GM21381 (cell line): ENCODE results near the gene CACFD1.

Source experiments
- ATAC-seq: cut with Tn5 transposase; IDR thresholded peaks from one replicate; pipeline ENCODE4 v1.9.1; 2021; ENCODE audit warnings: mild to moderate bottlenecking, moderate library complexity; ENCODE audit not compliant: unreplicated experiment

Gene CACFD1

GRCh38 chr9:133496861-133497842, 37.4 kb downstream of the CACFD1 start:
- ATAC-seq: no peak

- no peak for ATAC-seq
These were observed 39.5 kb downstream of the CACFD1 start for GRCh38 chr9:133499132-133499891.

- no peak for ATAC-seq
These were observed 40.1 kb downstream of the CACFD1 start for GRCh38 chr9:133499892-133500270.

GRCh38 chr9:133502112-133502511, 42.3 kb downstream of the CACFD1 start:
- ATAC-seq: no peak

- ATAC-seq: no peak
These were observed 45.5 kb downstream of the CACFD1 start for GRCh38 chr9:133505186-133505830.

- no peak for ATAC-seq
These were observed 46.3 kb downstream of the CACFD1 start for GRCh38 chr9:133505901-133506652.

- ATAC-seq: no peak
These were observed 46.9 kb downstream of the CACFD1 start for GRCh38 chr9:133506653-133507038.

- no peak for ATAC-seq
These were observed 47.6 kb downstream of the CACFD1 start for GRCh38 chr9:133507246-133507965.

GRCh38 chr9:133508046-133508445, 48.3 kb downstream of the CACFD1 start:
- no peak for ATAC-seq

- ATAC-seq: no peak
These were observed 49.7 kb downstream of the CACFD1 start for GRCh38 chr9:133509179-133510083.

GRCh38 chr9:133510926-133511505, 51.2 kb downstream of the CACFD1 start:
- no peak for ATAC-seq

- no peak for ATAC-seq
These were observed 51.8 kb downstream of the CACFD1 start for GRCh38 chr9:133511607-133512006.

- no peak for ATAC-seq
These were observed 52.8 kb downstream of the CACFD1 start for GRCh38 chr9:133512253-133513213.

- no peak for ATAC-seq
These were observed 53.7 kb downstream of the CACFD1 start for GRCh38 chr9:133513214-133514100.

GRCh38 chr9:133514460-133515239, 54.9 kb downstream of the CACFD1 start:
- no peak for ATAC-seq

- no peak for ATAC-seq
These were observed 55.4 kb downstream of the CACFD1 start for GRCh38 chr9:133515240-133515610.
